T follicular helper cell (primary cell): ENCODE measurements around the gene FHIT.
"Not testable (repeated sequence)": the region's sequence is repeated elsewhere in the genome, so short reads cannot be mapped to it uniquely, and the experiment has no call there.

Experiments
- DNase-seq: peaks from one replicate; pipeline ENCODE4 v3.0.0-alpha.2; 2020; ENCODE audit warnings: low read depth

FHIT gene

GRCh38 chr3:61057464-61057863 lies 193.8 kb downstream of the FHIT start:
- DNase-seq = no peak

- DNase-seq = no peak
These were observed 195.8 kb downstream of the FHIT start for GRCh38 chr3:61055447-61055846.

GRCh38 chr3:61053781-61054496 lies 197.3 kb downstream of the FHIT start:
- no peak for DNase-seq

GRCh38 chr3:61052851-61053250 lies 198.4 kb downstream of the FHIT start:
- DNase-seq = no peak

GRCh38 chr3:61051666-61052065 lies 199.6 kb downstream of the FHIT start:
- no peak for DNase-seq

GRCh38 chr3:61045169-61045568 lies 206.1 kb downstream of the FHIT start:
- DNase-seq = not testable (repeated sequence)

- DNase-seq = no peak
These were observed 208.1 kb downstream of the FHIT start for GRCh38 chr3:61043156-61043555.

- DNase-seq = no peak
These were observed 210.6 kb downstream of the FHIT start for GRCh38 chr3:61040618-61041017.

- no peak for DNase-seq
These were observed 215.7 kb downstream of the FHIT start for GRCh38 chr3:61035573-61035972.

- no peak for DNase-seq
These were observed 218.3 kb downstream of the FHIT start for GRCh38 chr3:61032991-61033390.

GRCh38 chr3:61031503-61031902 lies 219.7 kb downstream of the FHIT start:
- DNase-seq = no peak

GRCh38 chr3:61030469-61031035 lies 220.7 kb downstream of the FHIT start:
- no peak for DNase-seq

- no peak for DNase-seq
These were observed 222.1 kb downstream of the FHIT start for GRCh38 chr3:61029194-61029593.

GRCh38 chr3:61018807-61019206 lies 232.4 kb downstream of the FHIT start:
- DNase-seq = no peak

- DNase-seq = not testable (repeated sequence)
These were observed 234.2 kb downstream of the FHIT start for GRCh38 chr3:61017028-61017427.

- DNase-seq = no peak
These were observed 235.4 kb downstream of the FHIT start for GRCh38 chr3:61015859-61016258.

GRCh38 chr3:61015408-61015807 lies 235.8 kb downstream of the FHIT start:
- no peak for DNase-seq

GRCh38 chr3:61008998-61009380 lies 242.3 kb downstream of the FHIT start:
- no peak for DNase-seq

- DNase-seq = no peak
These were observed 242.9 kb downstream of the FHIT start for GRCh38 chr3:61008153-61008997.

- no peak for DNase-seq
These were observed 245.7 kb downstream of the FHIT start for GRCh38 chr3:61005591-61005990.

GRCh38 chr3:60998858-60999257 lies 252.4 kb downstream of the FHIT start:
- DNase-seq = no peak

- no peak for DNase-seq
These were observed 258.9 kb downstream of the FHIT start for GRCh38 chr3:60992395-60992794.

- no peak for DNase-seq
These were observed 260.9 kb downstream of the FHIT start for GRCh38 chr3:60990442-60990730.
